HepG2 (cell line): ENCODE results near the gene ACP1. TPM values are rescaled to one million over a fixed set of nuclear protein-coding genes. Genes with fewer than 3 reads are reported as not detected.

ENCODE experiments used
- CBFB ChIP-seq: sonication (generic); formaldehyde crosslinking; IDR thresholded peaks from 2 replicates; pipeline ENCODE4 v1.4.0; 2020; ENCODE audit warnings: missing genetic modification reagents
- EHMT2 ChIP-seq: fragments of 200-600 bp; sonication (generic); IDR thresholded peaks from 2 replicates; pipeline ENCODE4 v1.7.0; 2017; ENCODE audit warnings: antibody characterized with exemption, low read depth, low read length, borderline replicate concordance
- FOXK1 ChIP-seq: sonication (generic); formaldehyde crosslinking; IDR thresholded peaks from 2 replicates; pipeline ENCODE4 v1.4.0; 2020; ENCODE audit warnings: low read depth, missing genetic modification reagents, borderline replicate concordance
- HDAC1 ChIP-seq: sonication (generic); formaldehyde crosslinking; IDR thresholded peaks from 2 replicates; pipeline ENCODE4 v1.5.1; 2020; ENCODE audit warnings: mild to moderate bottlenecking, missing genetic modification reagents
- HES4 ChIP-seq: sonication (generic); formaldehyde crosslinking; IDR thresholded peaks from 2 replicates; pipeline ENCODE4 v1.9.0; 2021; ENCODE audit warnings: mild to moderate bottlenecking, missing genetic modification reagents, borderline replicate concordance
- JUND ChIP-seq: sonication (generic); formaldehyde crosslinking; IDR thresholded peaks from 2 replicates; pipeline ENCODE4 v1.8.0; 2022; ENCODE audit warnings: mild to moderate bottlenecking, missing genetic modification reagents
- KLF12 ChIP-seq: sonication (generic); formaldehyde crosslinking; IDR thresholded peaks from 2 replicates; pipeline ENCODE4 v1.4.0; 2020; ENCODE audit warnings: missing genetic modification reagents, borderline replicate concordance
- RARG ChIP-seq: sonication (generic); formaldehyde crosslinking; IDR thresholded peaks from 2 replicates; pipeline ENCODE4 v1.4.0; 2020; ENCODE audit warnings: low read depth, mild to moderate bottlenecking, missing genetic modification reagents
- TARDBP ChIP-seq: sonication (generic); formaldehyde crosslinking; IDR thresholded peaks from 2 replicates; pipeline ENCODE4 v1.8.0; 2022; ENCODE audit warnings: mild to moderate bottlenecking, missing genetic modification reagents
- TOPORS ChIP-seq: sonication (generic); formaldehyde crosslinking; IDR thresholded peaks from 2 replicates; pipeline ENCODE4 v1.8.0; 2023; ENCODE audit warnings: mild to moderate bottlenecking, missing genetic modification reagents
- ZKSCAN5 ChIP-seq: sonication (generic); formaldehyde crosslinking; IDR thresholded peaks from 2 replicates; pipeline ENCODE4 v1.5.1; 2020; ENCODE audit warnings: mild to moderate bottlenecking, missing genetic modification reagents
- ZSCAN30 ChIP-seq: sonication (generic); formaldehyde crosslinking; IDR thresholded peaks from 2 replicates; pipeline ENCODE4 v1.5.0; 2020; ENCODE audit warnings: mild to moderate bottlenecking, missing genetic modification reagents
- polyA plus RNA-seq, 8 experiments: library from polyadenylated mRNA; depleted of rRNA in 3 of 8; stranded (reverse) in 7 of 8; unstranded in 1 of 8; fragments of >200 nt; fragmentation: Illumina TruSeq in 4 of 8; extraction: Trizol in 4 of 8; gene quantifications; 2 replicates each; pipeline versions ENCODE4 v1.2.1 to v1.2.3, GENCODE V29; 2011 to 2016; ENCODE audit warnings: low read depth in 4 of 8, missing spikeins in 1 of 8, mixed read lengths in 1 of 8; ENCODE audit not compliant: insufficient read depth in 1 of 8
- total RNA-seq, 5 experiments: library from RNA; depleted of rRNA; stranded (reverse); fragments of >200 nt; fragmentation: Illumina TruSeq; extraction: Trizol; gene quantifications; 2 replicates each; pipeline ENCODE4 v1.2.3, GENCODE V29; 2016; ENCODE audit warnings: low read depth in 1 of 5
- TF ChIP-seq, protein P1 (sequence below): sonication (generic); formaldehyde crosslinking; IDR thresholded peaks from 2 replicates; pipeline ENCODE4 v1.5.0; 2020; ENCODE audit warnings: mild to moderate bottlenecking, missing genetic modification reagents
- TF ChIP-seq, protein P2 (sequence below): IDR thresholded peaks from 2 replicates; pipeline ENCODE4 v1.6.1; 2016
- TF ChIP-seq, protein P3 (sequence below): sonication (generic); formaldehyde crosslinking; IDR thresholded peaks from 2 replicates; pipeline ENCODE4 v1.4.0; 2020; ENCODE audit warnings: missing genetic modification reagents
- TF ChIP-seq, protein P4 (sequence below): sonication (generic); formaldehyde crosslinking; IDR thresholded peaks from 2 replicates; pipeline ENCODE4 v1.9.0; 2022; ENCODE audit warnings: missing genetic modification reagents, mild to moderate bottlenecking, borderline replicate concordance
- TF ChIP-seq, protein P5 (sequence below): sonication (generic); formaldehyde crosslinking; IDR thresholded peaks from 2 replicates; pipeline ENCODE4 v1.4.0; 2020; ENCODE audit warnings: missing genetic modification reagents

The ACP1 gene
- total and polyA plus RNA-seq, 2 of the 13 experiments (the other 11 are each of a cell fraction or from before 2014, with no cell fraction given), result 246 to 348 TPM

DNA sequence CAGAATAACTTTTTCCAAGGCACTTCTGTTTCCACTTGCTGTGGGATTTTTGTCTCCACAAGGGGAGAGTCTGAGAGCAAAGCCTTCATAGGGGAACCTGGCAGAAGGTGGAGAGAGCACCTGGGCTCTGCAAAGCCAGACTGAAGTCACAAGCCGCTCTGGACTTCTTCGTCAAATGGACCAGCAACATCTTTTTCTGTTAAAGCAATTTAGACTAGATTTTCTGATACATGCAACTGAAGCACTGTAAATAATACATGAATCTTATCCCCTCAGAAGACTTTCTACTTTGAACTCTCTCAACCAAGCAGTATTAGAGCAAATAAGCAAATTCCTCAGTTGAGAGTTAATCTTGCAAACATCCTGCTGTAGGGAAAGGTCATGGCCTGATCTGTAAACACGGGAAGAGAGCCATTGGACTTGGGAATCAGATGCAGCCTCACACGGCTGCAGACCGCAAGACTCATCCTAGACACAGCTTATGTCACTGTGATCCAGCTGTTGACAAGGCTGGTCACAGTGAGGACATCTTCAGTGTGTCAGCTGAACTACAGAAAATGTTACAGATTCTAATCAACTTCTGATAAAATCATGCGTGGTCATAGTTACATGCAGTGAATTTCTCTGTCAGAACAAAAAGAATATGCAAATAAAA, 4.1 kb upstream of the ACP1 start (continued):
- TF ChIP-seq, protein P1, sequence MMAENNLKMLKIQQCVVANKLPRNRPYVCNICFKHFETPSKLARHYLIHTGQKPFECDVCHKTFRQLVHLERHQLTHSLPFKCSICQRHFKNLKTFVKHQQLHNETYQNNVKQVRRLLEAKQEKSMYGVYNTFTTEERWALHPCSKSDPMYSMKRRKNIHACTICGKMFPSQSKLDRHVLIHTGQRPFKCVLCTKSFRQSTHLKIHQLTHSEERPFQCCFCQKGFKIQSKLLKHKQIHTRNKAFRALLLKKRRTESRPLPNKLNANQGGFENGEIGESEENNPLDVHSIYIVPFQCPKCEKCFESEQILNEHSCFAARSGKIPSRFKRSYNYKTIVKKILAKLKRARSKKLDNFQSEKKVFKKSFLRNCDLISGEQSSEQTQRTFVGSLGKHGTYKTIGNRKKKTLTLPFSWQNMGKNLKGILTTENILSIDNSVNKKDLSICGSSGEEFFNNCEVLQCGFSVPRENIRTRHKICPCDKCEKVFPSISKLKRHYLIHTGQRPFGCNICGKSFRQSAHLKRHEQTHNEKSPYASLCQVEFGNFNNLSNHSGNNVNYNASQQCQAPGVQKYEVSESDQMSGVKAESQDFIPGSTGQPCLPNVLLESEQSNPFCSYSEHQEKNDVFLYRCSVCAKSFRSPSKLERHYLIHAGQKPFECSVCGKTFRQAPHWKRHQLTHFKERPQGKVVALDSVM (CRISPR knock-in tag), result no peak
- TF ChIP-seq, protein P2, sequence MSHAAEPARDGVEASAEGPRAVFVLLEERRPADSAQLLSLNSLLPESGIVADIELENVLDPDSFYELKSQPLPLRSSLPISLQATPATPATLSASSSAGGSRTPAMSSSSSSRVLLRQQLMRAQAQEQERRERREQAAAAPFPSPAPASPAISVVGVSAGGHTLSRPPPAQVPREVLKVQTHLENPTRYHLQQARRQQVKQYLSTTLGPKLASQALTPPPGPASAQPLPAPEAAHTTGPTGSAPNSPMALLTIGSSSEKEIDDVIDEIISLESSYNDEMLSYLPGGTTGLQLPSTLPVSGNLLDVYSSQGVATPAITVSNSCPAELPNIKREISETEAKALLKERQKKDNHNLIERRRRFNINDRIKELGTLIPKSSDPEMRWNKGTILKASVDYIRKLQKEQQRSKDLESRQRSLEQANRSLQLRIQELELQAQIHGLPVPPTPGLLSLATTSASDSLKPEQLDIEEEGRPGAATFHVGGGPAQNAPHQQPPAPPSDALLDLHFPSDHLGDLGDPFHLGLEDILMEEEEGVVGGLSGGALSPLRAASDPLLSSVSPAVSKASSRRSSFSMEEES (CRISPR knock-in tag), result peak; percentile 98
- TF ChIP-seq, protein P3, sequence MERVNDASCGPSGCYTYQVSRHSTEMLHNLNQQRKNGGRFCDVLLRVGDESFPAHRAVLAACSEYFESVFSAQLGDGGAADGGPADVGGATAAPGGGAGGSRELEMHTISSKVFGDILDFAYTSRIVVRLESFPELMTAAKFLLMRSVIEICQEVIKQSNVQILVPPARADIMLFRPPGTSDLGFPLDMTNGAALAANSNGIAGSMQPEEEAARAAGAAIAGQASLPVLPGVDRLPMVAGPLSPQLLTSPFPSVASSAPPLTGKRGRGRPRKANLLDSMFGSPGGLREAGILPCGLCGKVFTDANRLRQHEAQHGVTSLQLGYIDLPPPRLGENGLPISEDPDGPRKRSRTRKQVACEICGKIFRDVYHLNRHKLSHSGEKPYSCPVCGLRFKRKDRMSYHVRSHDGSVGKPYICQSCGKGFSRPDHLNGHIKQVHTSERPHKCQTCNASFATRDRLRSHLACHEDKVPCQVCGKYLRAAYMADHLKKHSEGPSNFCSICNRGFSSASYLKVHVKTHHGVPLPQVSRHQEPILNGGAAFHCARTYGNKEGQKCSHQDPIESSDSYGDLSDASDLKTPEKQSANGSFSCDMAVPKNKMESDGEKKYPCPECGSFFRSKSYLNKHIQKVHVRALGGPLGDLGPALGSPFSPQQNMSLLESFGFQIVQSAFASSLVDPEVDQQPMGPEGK (CRISPR knock-in tag), result peak; percentile 78
- peak; percentile 100 for TF ChIP-seq FOXK1 (CRISPR knock-in tag)
- no peak for TF ChIP-seq RARG (CRISPR knock-in tag)
- TF ChIP-seq HES4 (CRISPR knock-in tag), result 0 out of 2 replicates have a peak, but pooled peaks have one; percentile 49
- peak; percentile 92 for TF ChIP-seq JUND (CRISPR knock-in tag)
- peak; percentile 100 for TF ChIP-seq TARDBP
- TF ChIP-seq, protein P4, sequence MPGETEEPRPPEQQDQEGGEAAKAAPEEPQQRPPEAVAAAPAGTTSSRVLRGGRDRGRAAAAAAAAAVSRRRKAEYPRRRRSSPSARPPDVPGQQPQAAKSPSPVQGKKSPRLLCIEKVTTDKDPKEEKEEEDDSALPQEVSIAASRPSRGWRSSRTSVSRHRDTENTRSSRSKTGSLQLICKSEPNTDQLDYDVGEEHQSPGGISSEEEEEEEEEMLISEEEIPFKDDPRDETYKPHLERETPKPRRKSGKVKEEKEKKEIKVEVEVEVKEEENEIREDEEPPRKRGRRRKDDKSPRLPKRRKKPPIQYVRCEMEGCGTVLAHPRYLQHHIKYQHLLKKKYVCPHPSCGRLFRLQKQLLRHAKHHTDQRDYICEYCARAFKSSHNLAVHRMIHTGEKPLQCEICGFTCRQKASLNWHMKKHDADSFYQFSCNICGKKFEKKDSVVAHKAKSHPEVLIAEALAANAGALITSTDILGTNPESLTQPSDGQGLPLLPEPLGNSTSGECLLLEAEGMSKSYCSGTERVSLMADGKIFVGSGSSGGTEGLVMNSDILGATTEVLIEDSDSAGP, result peak; percentile 53; the same call in 1 of the 2 replicates
- TF ChIP-seq KLF12 (CRISPR knock-in tag), result no peak
- TF ChIP-seq HDAC1 (CRISPR knock-in tag), result peak; percentile 98
- peak; percentile 88 for TF ChIP-seq TOPORS (CRISPR knock-in tag)
- peak; percentile 58; the same call in 1 of the 2 replicates for TF ChIP-seq EHMT2
- no peak for TF ChIP-seq ZSCAN30
- TF ChIP-seq ZKSCAN5 (CRISPR knock-in tag), result no peak
- peak; percentile 100 for TF ChIP-seq CBFB
- TF ChIP-seq, protein P5, sequence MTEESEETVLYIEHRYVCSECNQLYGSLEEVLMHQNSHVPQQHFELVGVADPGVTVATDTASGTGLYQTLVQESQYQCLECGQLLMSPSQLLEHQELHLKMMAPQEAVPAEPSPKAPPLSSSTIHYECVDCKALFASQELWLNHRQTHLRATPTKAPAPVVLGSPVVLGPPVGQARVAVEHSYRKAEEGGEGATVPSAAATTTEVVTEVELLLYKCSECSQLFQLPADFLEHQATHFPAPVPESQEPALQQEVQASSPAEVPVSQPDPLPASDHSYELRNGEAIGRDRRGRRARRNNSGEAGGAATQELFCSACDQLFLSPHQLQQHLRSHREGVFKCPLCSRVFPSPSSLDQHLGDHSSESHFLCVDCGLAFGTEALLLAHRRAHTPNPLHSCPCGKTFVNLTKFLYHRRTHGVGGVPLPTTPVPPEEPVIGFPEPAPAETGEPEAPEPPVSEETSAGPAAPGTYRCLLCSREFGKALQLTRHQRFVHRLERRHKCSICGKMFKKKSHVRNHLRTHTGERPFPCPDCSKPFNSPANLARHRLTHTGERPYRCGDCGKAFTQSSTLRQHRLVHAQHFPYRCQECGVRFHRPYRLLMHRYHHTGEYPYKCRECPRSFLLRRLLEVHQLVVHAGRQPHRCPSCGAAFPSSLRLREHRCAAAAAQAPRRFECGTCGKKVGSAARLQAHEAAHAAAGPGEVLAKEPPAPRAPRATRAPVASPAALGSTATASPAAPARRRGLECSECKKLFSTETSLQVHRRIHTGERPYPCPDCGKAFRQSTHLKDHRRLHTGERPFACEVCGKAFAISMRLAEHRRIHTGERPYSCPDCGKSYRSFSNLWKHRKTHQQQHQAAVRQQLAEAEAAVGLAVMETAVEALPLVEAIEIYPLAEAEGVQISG (CRISPR knock-in tag), result peak; percentile 90
